NCI-H2029 (cell line): ENCODE measurements around the gene FN3K.
"Not testable (repeated sequence)": the region's sequence is repeated elsewhere in the genome, so short reads cannot be mapped to it uniquely, and the experiment has no call there.

ENCODE experiments used
- DNase-seq: peaks from one replicate; lab custom pipeline; 2025; lab: John Stamatoyannopoulos, UW

FN3K gene

DNA sequence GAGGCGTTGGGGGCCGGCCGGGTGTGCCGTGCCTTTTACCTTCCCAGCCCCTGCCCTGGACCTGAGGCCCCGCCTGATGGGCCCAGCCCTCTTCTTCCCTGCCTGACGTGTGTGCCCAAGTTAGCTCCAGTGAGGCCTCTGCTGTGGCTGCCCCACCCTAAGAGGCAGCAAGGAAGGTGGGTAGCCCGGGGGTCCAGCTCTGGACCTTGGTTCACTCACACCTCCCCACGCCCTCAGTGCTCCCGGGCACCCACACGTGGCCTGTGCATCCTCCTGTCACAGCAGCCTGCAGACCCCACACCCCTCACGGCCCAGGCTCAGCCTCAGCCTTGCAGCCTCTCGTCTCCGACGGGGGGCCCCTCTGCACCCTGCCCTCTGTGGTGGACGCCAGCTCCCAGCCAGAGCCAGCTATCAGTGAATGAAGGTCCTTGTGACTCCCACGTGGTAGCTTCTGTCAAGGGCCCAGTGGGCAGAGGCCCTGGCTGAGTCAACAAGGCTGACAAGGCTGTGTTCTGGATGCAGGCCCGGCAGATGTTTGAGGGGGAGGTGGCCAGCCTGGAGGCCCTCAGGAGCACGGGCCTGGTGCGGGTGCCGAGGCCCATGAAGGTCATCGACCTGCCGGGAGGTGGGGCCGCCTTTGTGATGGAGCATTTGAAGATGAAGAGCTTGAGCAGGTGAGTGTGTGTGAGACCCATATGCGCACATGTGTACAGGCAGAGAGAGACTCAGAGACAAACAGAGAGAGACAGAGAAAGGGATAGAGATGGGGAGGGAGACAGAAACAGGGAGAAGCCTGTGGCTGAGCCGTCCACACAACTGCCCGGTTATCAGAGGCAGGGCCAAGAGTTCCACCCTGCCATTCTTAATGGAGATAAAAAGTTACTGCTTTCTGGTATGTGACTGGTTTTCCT, 2.8 kb downstream of the FN3K start:
- DNase-seq = peak; percentile 82

DNA sequence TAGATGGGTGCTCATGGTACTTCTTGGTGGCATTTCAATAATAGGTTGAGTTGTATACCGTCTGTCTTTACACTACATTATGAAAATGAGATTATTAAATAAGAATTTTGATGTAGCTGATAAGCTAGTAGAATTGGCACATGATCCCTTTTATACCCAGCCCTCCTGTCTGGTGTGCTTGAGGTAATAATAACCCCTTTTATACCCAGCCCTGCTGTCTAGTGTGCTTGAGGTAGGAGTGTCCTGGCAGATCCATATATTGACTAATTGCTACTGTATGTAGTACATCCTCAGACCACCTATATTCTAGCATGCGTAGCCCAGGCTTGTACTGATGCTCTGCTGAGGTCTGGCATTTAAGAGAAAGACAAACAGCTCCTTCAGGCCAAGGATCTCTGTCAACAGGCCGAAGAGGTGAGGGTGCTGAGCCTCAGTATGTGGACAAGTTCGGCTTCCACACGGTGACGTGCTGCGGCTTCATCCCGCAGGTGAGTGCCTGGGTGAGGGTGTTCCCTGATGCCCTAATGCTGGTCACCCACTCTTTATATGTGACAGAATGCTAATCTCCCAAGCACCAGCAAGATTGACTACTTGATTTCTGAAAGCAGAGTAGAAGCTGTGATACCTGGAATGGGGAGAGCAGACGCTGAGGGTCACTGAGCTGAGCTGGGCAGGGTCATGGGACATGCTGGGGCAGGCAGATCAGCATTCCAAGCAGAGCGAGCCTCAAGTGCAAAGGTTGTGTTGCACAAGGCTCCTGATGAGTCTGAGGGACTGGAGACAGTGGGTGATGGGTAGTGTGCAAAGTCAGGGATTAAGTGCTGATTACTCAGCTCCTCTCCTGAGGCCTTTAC, 5.7 kb downstream of the FN3K start:
- DNase-seq = no peak

DNA sequence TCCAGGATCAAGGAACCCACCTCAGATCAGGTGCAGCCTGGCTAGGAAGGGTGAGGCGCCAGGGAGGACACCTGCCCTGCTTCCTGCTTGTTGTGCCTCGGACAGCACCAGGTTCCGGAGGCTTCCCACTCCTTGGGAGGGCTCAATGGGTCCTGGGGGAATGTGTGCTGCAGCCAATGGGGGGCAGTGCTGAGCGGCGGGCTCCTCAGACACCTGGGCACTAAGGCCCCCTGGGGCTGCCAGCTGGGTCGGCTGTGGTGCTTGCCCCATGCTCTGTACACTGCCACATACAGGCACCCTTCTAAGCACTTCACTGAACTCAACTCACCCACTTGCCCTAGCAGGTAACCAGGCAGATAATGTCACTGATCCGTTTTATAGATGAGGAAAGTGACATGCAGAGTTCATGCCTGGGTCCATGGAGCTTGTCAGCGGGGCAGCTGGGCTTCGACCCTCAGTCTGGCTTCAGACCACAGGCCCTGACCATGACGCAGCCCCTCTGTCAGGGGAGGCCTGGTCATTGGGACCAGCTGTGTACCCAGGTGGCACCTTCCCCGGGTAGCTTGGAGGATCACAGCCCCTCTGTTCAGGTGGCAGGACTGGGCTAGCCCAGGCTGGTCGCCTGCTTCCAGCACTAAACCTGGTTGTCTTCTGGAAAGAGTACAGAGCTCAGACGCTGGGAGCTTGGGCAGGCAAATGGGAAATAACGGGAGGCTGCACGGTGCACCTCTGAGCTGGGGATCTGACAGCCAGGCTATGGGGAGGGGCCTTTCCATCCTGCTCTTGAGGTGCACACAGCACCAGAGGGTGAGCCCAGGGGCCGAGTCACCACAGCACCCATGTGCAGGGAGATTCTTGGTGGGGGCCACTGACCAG, 8.2 kb downstream of the FN3K start:
- DNase-seq = no peak

DNA sequence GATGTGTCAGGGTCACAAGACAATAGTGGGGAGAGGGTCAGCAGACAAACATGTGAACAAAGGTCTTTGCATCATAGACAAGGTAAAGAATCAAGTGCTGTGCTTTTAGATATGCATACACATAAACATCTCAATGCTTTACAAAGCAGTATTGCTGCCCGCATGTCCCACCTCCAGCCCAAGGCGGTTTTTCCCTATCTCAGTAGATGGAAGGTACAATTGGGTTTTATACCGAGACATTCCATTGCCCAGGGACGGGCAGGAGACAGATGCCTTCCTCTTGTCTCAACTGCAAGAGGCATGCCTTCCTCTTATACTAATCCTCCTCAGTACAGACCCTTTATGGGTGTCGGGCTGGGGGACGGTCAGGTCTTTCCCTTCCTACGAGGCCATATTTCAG, 9.3 kb downstream of the FN3K start:
- not testable (repeated sequence) for DNase-seq

DNA sequence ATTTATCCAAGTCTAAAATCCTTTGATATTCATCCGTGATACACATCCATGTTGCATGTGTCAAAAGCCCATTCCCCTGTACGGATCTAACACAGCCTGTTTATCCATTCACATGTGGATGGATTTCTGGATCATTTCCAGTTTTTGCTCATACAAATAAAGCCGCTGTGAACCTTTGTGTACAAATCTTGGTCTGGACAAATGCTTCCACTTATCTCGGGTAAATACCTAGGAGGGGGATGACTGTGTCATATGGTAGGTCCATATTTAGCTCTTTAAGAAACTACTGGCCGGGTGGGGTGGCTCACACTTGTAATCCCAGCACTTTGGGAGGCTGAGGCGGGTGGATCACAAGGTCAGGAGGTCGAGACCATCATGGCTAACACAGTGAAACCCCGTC, 10.1 kb downstream of the FN3K start:
- peak; percentile 61 for DNase-seq

DNA sequence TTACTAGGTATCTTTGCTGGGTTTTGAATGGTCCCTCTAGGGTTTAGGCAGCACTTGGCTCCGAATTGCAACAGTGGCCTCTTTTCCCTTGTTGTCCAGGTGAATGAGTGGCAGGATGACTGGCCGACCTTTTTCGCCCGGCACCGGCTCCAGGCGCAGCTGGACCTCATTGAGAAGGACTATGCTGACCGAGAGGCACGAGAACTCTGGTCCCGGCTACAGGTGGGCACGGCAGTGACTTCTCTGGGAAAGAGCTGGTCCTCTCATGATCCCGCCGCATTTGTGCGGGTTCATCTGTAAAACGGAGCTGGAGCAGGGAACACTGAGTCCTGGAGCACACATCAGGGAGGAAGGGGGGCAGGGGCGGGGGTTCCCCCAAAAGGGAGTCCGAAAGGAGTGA, 13.3 kb downstream of the FN3K start:
- no peak for DNase-seq

DNA sequence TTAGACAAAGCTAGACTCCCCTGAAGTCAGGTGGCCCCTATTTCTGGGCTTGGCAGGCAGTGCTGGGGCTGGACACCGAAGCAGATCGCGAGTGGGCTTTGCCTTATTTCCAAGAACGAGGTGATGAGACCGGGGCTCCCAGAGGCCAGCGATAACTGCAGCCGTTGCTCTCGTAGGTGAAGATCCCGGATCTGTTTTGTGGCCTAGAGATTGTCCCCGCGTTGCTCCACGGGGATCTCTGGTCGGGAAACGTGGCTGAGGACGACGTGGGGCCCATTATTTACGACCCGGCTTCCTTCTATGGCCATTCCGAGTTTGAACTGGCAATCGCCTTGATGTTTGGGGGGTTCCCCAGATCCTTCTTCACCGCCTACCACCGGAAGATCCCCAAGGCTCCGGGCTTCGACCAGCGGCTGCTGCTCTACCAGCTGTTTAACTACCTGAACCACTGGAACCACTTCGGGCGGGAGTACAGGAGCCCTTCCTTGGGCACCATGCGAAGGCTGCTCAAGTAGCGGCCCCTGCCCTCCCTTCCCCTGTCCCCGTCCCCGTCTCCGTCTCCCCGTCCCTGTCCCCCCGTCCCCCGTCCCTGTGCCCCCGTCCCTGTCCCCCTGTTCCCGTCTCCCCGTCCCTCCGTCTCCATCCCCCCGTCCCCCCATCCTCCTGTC, 15.0 kb downstream of the FN3K start:
- no peak for DNase-seq

DNA sequence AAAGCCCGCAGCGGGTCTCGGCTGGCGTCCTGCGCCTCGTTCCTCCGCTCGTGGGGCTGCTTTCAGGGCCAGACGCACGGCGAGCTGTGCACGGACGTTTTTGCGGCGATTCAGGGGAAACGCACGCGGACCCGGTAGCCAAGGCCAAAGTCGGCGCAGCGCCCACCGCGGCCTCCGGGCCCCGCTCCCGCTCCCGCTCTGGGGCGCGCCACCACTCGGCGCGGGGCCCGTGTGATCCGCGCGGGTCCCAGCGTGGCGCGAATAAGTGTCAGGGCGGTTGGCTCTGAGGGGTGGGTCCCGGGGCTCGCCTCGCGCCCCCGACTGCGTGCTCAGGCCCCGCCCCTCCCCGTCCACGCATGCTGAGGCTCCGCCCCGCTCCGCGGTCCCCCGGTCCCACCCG, 15.8 kb downstream of the FN3K start:
- no peak for DNase-seq

DNA sequence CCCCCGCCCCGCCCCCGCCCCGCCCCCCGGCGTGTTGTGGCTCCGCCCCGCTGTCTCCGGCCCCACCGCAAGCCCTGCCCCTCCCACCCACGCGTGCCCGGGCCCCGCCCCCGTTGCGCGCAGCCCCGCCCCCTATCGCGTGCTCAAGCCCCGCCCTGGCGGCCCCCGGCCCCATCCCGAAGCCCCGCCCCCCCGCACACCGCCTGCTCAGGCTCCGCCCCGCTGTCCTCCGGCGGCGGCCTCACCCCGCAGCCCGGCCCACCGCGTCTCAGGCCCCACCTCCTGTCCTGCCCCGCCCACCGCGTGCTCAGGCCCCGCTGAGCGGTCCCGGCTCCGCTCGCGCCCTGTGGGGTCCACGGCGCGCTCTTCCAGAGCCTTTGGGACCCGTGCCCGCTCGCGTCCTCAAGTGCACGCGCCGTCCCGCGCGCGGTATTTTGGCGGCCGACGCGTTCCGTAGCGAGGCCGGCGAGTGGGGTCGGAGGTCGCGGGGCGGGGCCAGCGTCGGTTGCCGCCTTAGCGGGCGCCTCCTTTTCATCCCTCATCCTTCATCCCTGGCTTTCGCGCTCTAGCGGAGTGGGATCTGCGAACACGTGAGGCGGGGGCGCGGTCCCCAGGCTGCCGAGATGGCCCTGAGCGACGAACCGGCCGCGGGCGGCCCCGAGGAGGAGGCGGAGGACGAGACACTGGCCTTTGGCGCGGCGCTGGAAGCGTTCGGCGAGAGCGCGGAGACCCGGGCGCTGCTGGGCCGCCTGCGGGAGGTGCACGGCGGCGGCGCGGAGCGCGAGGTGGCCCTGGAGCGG, 16.4 kb downstream of the FN3K start, which contains the start of gene TBCD:
TSS of gene TBCD (plus strand) at position 495 of the 800 bp plus-strand sequence. CDS start at position 624, 129 bp downstream.
- peak; percentile 74 for DNase-seq

DNA sequence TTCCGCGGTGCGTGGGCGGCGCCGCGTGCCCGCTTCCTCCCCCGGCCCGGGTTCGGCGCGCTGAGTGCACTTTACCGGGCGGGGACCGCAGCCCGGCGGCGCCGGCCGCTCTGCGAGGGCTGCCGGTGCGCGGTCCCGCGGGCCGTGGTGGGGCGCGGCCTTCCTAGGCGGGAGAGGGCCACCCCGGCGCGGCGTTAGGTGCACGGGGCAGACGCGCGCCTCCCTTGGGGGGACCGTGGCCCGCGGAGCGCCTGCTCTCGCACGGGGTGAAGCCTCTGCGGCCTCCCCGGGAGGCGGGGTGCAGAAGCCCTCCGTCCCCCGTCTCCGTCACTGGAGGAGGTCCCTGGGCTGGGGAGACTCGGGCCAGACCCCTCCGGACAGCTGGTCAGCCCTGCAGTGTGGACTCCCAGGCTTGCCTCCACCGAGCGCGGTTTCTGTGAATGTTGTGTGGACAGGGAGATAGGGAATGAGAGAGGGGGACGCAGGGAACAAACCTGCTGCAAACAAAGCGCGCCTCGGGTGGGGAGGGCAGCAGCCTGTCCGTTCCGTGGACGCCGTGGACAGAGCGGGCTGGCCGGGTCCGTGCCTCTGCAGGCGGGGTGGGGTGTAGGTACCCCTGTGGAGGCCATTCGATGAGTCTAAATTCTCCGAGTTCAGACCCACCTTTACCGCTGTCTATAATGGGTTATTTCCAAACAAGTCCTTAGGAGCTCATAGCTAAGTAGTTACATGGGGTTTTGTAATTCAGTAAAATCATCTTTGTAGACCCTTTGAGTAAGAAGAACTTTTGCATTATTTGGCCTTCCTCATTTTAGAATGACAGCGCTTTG, 17.2 kb downstream of the FN3K start:
- no peak for DNase-seq

DNA sequence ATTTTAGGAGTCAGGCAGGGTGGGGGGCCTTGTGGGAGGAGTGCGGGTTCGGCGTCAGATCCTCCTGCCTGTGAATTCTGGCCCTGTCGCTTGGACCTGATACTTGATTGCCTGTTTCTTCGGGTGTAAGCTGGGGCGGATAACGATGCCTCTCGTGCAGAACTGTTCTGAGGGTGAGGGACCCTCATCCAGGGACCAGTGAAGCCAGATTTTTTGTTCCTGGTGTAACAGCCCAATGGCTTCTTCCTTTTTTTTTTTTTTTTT, 17.7 kb downstream of the FN3K start:
- no peak for DNase-seq

DNA sequence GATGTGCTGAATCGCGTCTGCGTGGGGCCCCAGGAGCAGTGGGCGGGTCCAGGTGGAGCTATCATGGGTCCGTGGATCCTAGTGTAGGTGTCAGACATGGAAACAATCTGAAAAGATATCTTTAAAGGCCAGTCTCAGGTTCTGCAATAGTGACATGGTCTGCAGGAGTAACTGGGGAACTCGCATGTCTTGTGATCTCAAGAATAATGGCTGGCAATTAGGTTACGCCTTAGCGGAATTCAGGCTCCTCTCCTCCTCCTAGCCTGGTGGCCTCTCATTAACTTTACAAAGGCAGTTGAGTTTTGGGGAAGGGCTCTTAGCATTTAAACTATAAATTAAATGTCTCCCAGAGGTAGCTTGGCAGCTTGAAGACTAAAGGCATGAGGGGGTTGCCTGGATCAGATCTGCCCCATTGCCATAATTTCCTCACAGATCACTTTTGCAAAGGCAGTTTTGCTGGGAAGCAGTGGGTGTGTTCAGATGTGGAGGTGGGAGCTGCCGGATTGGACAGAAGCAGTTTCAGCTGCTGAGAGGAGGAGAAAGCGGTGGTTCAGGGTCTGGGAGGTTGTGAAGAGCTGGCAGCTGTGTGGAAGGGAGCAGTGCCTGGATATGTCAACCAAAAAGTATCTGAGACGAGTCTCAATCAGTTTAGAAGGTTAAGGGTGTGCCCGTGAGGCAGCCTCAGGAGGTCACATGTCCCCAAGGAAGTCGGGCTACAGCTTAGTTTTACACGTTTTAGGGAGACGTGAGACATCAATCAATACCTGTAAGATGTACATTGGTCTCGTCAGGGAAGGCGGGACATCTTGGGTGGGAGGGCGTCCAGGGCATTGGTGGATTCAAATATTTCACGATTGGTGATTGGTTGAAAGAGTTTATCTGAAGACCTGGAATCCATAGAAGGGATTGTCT, 19.1 kb downstream of the FN3K start:
- no peak for DNase-seq

DNA sequence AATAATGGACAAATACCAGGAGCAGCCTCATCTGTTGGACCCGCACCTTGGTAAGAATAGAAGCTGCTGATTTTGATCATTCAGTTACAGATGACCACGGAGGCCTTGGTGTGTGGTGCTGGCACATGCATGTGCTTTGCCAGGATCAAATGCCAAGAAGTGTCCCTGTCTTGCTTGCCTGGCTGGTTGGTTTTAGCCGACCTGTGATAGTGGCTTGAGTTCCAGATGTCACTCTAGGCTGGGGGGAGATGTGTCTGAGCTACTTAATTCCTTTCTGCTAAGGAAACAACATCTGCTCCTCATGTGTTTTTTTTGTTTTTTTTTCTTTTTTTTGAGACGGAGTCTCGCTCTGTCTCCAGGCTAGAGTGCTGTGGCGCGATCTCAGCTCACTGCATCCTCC, 20.8 kb downstream of the FN3K start:
- no peak for DNase-seq

DNA sequence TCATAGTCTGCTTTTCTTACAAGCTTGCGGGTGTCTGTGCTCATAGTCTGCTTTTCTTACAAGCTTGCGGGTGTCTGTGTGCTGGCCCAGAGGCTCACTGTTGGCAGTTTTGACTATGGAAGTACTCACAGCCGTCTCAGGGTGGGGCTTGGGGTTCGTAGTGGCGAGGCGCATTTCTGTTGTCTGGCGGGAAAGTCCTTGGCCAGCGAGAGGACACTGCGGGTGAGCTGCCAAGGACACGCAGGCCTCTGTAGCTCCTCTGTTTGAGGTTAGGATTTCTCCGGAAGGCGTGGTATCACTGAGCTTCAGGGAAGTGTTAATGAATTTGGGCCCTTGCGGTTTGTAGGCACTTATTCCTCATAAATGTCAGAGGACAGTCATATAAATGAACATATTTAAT, 30.0 kb downstream of the FN3K start:
- DNase-seq = no peak

DNA sequence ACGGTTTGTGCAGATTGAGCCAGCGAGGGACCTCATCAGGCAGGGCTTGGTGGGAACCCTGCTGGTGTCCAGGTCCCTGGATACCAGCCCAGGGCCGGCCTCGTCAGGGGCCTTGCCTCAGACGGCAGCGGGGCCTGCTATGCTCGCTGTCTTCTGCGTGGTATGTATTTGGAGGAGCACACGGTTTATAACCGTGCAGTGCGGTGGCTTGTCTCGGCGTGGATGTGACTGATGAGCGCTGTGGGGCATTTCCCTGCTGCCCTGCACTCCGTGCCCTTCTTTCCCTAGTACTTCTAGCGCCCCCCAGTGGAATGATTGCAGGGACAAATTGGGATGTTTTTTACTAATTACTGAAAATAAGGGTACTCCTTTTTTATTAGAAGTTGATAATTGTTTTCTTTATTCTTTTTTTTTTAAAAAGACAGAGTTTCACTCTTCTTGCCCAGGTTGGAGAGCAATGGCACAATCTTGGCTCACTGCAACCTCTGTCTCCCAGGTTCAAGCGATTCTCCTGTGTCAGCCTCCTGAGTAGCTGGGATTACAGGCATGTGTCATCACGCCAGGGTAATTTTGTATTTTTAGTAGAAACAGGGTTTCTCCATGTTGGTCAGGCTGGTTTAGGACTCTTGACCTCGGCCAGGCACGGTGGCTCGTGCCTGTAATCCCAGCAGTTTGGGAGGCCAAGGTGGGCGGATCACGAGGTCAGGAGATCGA, 31.8 kb downstream of the FN3K start:
- peak; percentile 31 for DNase-seq

DNA sequence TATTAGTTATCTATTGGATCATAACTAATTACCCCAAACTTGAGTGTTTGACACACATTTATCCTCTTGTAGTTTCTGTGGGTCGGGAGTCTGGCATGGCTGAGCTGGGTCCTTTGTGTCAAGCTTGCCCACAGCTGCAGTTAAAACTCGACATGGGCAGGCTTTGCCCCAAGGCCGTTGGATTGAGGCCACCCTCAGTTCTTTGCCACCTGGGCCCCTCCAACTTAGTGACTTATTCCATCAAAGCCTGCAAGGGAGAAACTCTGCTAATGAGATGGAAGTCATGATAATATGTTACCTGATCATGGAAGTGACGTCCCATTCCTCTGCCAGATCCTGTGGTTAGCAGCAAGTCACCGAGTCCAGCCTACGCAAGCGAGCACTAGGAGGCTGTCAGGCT, 33.6 kb downstream of the FN3K start:
- no peak for DNase-seq

DNA sequence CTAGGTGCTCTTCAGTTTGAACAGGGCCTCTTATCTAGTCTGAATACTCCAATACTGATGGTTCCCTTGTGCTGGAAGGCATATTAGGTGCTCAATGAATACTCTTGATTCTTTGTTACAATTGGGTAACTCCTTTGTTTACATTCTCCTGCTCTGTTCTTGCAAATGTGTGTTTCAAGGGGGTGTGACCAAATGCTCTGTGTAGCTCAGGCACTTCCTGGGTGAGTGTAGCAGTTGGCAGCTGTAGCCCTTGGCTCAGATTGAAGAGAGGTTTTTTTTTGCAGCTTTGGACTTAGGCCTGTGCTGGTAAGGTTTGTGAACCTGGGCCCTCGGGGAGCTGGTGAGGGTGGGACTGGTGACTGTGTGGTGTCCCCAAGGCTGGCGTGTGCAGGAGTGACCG, 36.6 kb downstream of the FN3K start:
- peak; percentile 37 for DNase-seq

DNA sequence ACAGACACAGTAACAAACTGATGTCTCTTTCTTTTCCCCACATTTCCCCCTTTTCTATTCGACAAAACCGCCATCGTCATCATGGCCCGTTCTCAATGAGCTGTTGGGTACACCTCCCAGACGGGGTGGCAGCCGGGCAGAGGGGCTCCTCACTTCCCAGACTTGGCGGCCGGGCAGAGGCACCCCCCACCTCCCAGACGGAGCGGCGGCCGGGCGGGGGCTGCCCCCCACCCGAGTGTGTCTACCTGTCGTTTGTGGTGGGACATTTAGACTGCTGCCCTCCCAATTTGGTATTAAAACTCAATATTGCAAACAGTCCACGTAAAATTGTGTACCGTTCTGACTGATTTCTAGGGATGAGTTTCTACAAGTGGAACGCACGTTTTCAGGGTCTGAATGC, 39.0 kb downstream of the FN3K start:
- not testable (repeated sequence) for DNase-seq
